Mesodermal cell (in vitro differentiated cells): ENCODE data around the gene AP1S2.

Source experiments
- H3K27ac ChIP-seq: 2 replicates; pipeline ENCODE4 v1.7.0; 2013; ENCODE audit warnings: mild to moderate bottlenecking, low read depth, low read length, moderate library complexity; ENCODE audit not compliant: severe bottlenecking
- H3K36me3 ChIP-seq: 2 replicates; pipeline ENCODE4 v1.7.1; 2013; ENCODE audit warnings: mild to moderate bottlenecking, low read length, moderate library complexity; ENCODE audit not compliant: control insufficient read depth, insufficient read depth
- H3K4me1 ChIP-seq: one replicate; pipeline ENCODE4 v1.7.1; 2013; ENCODE audit warnings: mild to moderate bottlenecking, low read length; ENCODE audit not compliant: insufficient read depth, control insufficient read depth, poor library complexity, severe bottlenecking
- H3K4me3 ChIP-seq: 2 replicates; pipeline ENCODE4 v1.7.0; 2013; ENCODE audit warnings: low read length, control low read depth, mild to moderate bottlenecking; ENCODE audit not compliant: insufficient read depth, poor library complexity, severe bottlenecking; ENCODE audit errors: extremely low read depth
- H3K9me3 ChIP-seq: 2 replicates; pipeline ENCODE4 v1.7.1; 2013; ENCODE audit warnings: mild to moderate bottlenecking, low read length, moderate library complexity; ENCODE audit not compliant: control insufficient read depth
- WGBS, 2 experiments: methylation state at CpG; one replicate each; pipeline ENCODE4 v1.1.5; 2013; ENCODE audit warnings: missing lambda C conversion rate in 2 of 2; ENCODE audit not compliant: insufficient coverage in 2 of 2; 5-methylcytosine and 5-hydroxymethylcytosine counted together

AP1S2 gene

DNA sequence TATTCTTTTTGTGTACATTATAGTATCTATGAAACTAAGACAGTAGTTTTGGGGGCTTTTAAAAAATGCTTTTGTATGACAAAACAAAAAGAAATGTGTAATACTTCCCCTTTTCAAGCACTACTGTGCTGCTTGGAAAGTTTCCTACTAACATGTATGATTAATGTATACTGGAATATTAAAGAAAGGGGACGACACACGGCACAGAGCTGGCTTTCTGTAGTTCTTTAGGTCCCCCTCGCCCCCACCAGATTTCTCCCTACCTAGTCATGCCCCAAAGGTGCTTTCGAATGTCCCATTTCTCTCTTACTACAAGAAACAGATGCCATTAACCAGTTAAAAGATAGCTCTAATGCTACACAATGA, 1.6 kb upstream of the AP1S2 start:
- WGBS, 2 experiments, result 43% methylated on average over 1 of the region's 4 CpGs; no CpG with 5 or more reads in 1 of the 2 experiments
- Histone ChIP-seq H3K9me3 (no peaks in the 10 kb centered on the region), H3K27ac (no peak overlapping the region), H3K4me1 (peaks cover 6% of the 10 kb centered on the region), H3K36me3 (peaks cover 7% of the 10 kb centered on the region), H3K4me3 (no peak overlapping the region)

DNA sequence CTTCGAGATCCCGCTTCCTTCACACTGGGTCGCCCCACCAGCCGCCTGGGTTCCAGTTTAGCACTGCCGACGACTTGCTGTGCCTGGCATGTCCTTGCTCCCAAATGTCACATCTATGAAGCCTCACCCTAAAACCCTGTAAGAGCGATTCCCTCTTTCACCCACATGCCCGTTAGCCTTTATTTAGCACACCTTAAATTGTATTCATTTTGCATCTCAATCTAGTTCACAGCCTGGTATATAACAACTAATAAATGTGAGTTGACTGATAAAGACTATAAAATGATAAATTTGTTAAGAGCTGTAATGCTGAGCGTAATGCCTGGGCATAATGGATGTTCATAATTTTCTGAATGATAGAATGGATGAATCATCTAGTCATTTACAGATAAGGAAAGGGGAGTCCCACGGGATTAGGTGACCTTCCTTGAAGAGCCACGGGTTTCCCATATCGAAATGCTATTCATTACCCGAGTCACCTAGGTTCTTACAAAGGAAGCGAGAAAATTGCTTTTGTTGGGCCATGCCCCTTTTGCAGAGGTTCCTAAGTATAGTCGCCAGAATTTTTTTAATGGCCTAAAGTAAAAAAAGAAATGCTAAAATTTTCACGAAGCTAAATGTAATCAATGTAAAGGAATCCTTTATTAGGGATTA, 1.1 kb upstream of the AP1S2 start:
- peaks cover 7% of the 10 kb centered on the region for H3K36me3 ChIP-seq
- no peaks in the 10 kb centered on the region for H3K9me3 ChIP-seq
- WGBS, 2 experiments, result 0 to 14% methylated on average over 2 to 8 of the region's 16 CpGs
- H3K4me3 ChIP-seq, result peak overlapping the region; percentile 62
- H3K4me1 ChIP-seq, result peaks cover 6% of the 10 kb centered on the region
- peak overlapping the region; percentile 66 for H3K27ac ChIP-seq

DNA sequence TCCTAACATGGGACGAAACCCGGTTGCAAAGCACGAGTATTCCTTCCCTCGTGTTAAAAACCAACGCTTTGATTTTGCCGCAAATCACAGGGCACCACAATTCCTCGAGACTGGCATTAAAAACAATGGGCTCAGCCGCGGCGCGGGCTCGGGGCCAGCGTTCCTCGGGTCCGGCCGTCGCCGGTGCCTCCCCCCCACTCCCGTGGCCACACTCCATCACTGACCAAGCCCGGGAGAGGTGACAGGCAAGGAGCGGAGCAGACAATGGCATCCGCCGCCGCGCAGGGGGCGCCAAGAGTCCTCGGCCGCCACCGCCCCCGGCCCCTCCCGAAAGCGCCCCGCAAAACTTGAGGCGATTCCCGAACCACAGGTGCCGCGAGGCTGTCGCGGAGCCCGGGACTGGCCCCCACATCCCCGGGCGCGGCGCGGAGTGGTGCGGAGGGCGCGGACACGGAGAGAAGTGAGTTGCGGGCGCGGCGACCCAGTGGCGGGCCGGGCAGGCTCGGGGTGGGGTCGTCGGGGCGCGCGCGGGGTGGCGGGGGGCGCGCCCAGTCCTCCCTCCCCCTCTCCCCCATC, 445 bp downstream of the AP1S2 start:
- Histone ChIP-seq H3K4me3 (peak overlapping the region; percentile 62), H3K4me1 (peaks cover 6% of the 10 kb centered on the region), H3K27ac (peak overlapping the region; percentile 57), H3K9me3 (no peaks in the 10 kb centered on the region), H3K36me3 (peaks cover 8% of the 10 kb centered on the region)
- 0% methylated on average over 8 to 15 of the region's 65 CpGs for WGBS, 2 experiments

DNA sequence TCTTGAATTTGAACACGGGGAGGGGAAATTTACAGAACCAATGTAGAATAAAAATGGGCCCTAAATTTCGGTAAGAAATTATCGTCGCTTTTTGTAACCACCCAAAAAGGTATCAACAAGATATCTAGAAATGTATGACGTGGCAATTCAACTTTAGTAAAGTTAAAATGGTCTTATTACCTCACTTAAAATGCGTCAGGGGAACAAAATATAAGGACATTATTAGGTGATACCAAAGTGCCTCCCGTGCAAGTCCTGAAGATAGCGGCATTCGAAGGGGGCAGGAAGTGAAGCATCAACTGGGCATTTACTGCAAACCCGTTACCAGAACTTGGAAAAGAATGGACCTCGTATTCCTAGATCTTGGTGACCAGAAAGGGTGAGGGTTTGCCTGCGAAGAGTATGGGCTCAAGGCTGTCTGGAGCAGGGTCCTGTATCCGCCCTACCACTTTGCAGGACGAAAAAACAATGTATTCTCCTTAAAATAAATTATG, 980 bp downstream of the AP1S2 start:
- H3K36me3 ChIP-seq, result peaks cover 12% of the 10 kb centered on the region
- peak overlapping the region; percentile 57 for H3K27ac ChIP-seq
- H3K9me3 ChIP-seq, result no peaks in the 10 kb centered on the region
- H3K4me3 ChIP-seq, result peak overlapping the region; percentile 62
- peaks cover 7% of the 10 kb centered on the region for H3K4me1 ChIP-seq
- WGBS, 2 experiments, result 0% methylated on average over 3 to 5 of the region's 14 CpGs

DNA sequence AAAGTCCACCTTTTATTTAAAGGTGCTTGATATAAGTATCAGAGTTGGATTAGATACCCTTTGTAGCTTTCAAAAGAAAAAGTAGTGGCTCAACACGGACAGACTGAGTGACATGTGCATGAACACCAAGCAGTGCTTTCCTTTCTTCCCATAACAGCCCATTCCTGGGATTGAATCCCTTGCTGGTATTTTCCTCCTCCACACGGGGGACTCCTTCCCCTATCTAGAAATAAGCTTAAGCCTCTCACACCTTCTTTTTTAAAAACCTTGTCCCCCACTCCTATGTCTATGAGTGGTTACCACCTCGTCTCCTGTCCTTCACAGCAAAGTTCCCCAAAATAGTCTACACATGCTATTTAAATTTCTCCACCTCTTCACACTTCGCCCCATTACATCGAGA, 5.1 kb downstream of the AP1S2 start:
- Histone ChIP-seq H3K4me3 (no peak overlapping the region), H3K36me3 (peaks cover 28% of the 10 kb centered on the region), H3K4me1 (peaks cover 2% of the 10 kb centered on the region), H3K9me3 (no peaks in the 10 kb centered on the region), H3K27ac (peak overlapping the region; percentile 16)
- WGBS, 2 experiments, result 50 to 100% methylated on average over 2 of the region's 5 CpGs

DNA sequence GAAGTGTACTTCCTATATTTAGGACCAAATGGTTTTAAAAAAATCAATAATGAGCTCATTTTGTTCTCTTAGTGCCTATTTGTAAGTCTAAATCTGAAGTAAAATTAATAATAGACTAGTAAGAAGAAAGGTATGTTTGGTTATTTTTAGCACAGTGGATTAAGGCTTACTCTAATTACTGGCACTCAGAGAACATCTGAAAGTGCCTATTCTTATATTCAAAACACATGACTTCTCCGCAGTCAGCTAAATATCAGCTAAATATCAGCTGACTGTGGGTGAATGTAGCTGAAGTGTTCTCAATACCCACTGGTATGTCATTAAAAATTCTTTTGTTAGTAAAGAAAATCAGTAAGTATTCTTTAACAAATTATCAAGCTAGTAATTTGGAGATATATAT, 6.0 kb downstream of the AP1S2 start:
- Histone ChIP-seq H3K4me3 (no peak overlapping the region), H3K9me3 (no peaks in the 10 kb centered on the region), H3K4me1 (peaks cover 2% of the 10 kb centered on the region), H3K27ac (no peak overlapping the region), H3K36me3 (peaks cover 34% of the 10 kb centered on the region)
- WGBS, 2 experiments, result no CpG with 5 or more reads among the region's 1 CpG

DNA sequence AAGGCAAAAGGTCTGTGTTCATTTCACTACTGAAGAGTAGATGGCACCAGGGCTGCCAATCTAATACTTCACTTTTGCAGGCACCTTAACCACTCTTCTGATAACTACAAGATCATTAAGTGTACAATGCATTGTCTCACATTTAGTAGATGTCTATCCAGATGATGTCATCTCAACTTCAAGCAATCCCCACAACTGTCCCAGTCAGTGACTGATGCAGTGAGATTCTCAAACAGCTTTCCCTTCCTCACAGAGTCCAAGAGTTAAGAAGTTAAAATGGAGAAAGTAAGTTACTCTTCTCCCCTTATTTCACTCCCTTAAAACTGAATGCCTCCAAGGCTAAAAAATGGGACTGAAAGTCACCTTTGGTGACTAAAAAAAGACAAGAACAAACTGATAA, 10.7 kb downstream of the AP1S2 start:
- Histone ChIP-seq H3K4me1 (peaks cover 2% of the 10 kb centered on the region), H3K27ac (no peak overlapping the region), H3K36me3 (peaks cover 55% of the 10 kb centered on the region), H3K9me3 (no peaks in the 10 kb centered on the region), H3K4me3 (no peak overlapping the region)

DNA sequence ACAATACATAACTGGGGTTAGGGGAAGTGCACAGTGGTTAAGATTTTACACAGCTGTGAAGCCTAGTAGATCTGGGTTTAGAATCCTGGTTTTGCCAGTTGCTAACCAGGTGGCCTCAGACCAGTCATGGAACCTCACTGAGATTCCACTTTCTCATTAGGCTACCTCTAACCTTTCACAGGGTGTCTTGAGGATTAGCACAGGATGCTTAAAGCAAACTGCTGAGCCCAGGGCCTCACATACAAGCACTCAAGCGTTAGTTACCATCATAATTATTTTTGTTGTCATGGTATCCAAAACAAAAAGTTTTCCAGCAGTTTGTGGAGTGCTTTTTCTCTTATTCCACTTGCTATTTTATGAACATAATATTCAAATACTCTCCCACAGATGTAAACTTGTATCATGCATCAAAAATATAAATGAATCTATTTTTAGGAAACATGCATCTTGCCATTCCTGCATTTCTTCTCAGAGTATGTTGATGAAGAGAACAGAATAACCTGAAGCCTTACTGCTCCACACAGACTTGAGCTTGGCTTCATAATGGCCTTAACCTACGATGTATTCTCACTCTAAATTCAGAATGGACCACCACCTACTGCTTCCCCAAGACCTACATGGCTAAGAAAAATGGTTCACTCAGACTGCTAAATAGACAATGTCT, 12.6 kb downstream of the AP1S2 start:
- Histone ChIP-seq H3K9me3 (no peaks in the 10 kb centered on the region), H3K4me3 (no peak overlapping the region), H3K27ac (no peak overlapping the region), H3K36me3 (peaks cover 64% of the 10 kb centered on the region), H3K4me1 (no peaks in the 10 kb centered on the region)
- WGBS, 2 experiments, result no CpG with 5 or more reads among the region's 2 CpGs

DNA sequence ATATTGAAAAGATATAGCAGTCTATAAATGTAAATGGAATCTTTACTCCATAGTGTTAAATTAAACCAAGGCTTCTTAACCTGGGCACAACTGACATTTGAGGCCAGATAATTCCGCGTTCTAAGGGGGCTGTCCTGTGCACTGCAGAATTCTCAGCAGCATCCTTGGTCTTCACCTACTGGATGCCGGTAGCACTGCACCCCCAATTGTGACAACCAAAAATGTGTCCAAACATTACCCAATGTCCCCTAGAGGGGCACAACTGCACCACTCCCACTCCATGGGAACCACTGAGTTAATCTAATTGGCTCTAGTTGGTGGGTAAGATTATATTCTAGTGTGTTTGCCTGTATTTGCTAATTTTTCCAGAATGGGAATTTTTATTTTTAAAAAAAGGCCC, 16.6 kb downstream of the AP1S2 start:
- Histone ChIP-seq H3K4me3 (no peak overlapping the region), H3K4me1 (peaks cover 7% of the 10 kb centered on the region), H3K9me3 (no peaks in the 10 kb centered on the region), H3K27ac (no peak overlapping the region), H3K36me3 (peaks cover 49% of the 10 kb centered on the region)
- WGBS, 2 experiments, result 80% methylated on average over 2 of the region's 3 CpGs; no CpG with 5 or more reads in 1 of the 2 experiments

DNA sequence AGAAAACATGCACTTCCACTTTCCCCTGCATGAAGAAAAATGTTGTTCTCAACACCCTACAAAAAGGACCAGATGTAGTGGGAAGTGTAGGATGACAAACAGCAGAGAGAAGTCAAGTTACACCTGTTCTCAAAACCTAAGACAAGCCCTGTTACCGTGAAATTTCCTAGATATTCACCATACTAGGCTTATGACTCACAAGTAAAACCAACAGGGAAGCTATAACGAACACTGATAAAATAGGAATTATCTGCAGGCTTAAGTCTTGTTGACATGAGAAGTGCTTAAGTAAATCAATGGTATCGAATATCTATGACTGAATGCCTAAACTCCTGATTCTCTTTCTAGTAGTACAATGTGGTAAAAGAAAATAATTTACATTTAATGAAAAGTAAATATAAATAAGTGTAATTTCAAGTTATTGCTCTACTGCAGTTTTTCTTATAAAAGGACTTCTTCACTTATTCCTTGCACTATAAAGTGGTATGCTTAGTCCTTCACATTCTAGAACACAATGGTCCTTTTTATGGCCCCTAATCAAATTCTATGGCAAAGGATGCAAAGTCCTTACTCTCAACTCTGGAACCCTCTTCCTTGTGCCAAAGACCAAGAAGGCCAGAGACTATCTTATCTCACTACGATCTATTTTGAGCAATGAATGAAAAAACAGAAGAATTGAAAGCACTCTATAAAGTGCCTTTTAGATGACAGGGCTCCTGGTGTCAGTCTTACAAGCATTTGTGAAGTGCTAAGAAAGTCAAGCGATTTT, 19.6 kb downstream of the AP1S2 start:
- no peaks in the 10 kb centered on the region for H3K9me3 ChIP-seq
- WGBS, 2 experiments, result no CpG with 5 or more reads among the region's 5 CpGs
- peaks cover 30% of the 10 kb centered on the region for H3K36me3 ChIP-seq
- H3K4me3 ChIP-seq, result no peak overlapping the region
- H3K4me1 ChIP-seq, result peaks cover 9% of the 10 kb centered on the region
- no peak overlapping the region for H3K27ac ChIP-seq
